ENCODE data around the gene BMPR2.
"Not testable (repeated sequence)": the region's sequence is repeated elsewhere in the genome, so short reads cannot be mapped to it uniquely, and the experiment has no call there.

The BMPR2 gene

GRCh38 chr2:202495230-202495604 lies 119.1 kb downstream of the BMPR2 start:
- Histone ChIP-seq H2AFZ (ENCODE audit: low read length) (no peak overlapping the region), H3K4me3 (ENCODE audit: low read length, poor library complexity, severe bottlenecking) (no peak overlapping the region), H3K4me2 (ENCODE audit: low read depth, low read length, poor library complexity, severe bottlenecking) (no peak overlapping the region), H3K36me3 (ENCODE audit: insufficient read depth, low read length) (no peaks in the 10 kb centered on the region), H3K9me3 (ENCODE audit: insufficient read depth, low read depth, low read length) (no peaks in the 10 kb centered on the region), H3K4me1 (ENCODE audit: insufficient read depth, low read length, poor library complexity, severe bottlenecking) (no peaks in the 10 kb centered on the region), H3F3A (ENCODE audit: low read depth) (no peaks in the 10 kb centered on the region), H3K79me2 (ENCODE audit: insufficient read depth, low read length) (no peaks in the 10 kb centered on the region), H3K9me2 (replicated peaks; ENCODE audit: low read depth, low read length) (no peaks in the 10 kb centered on the region), H3K9ac (ENCODE audit: low read depth, low read length, poor library complexity, severe bottlenecking) (no peak overlapping the region), H3K27me3 (ENCODE audit: insufficient read depth, low read length, poor library complexity, severe bottlenecking) (no peaks in the 10 kb centered on the region), H4K20me1 (ENCODE audit: insufficient read depth, low read length, poor library complexity, severe bottlenecking) (no peaks in the 10 kb centered on the region)
- TF ChIP-seq EZH2phosphoT487 (IDR thresholded peaks at IDR 0.05; ENCODE audit: borderline replicate concordance): no peak
- no peak for TF ChIP-seq CTCF (conservative IDR thresholded peaks at IDR 0.05; ENCODE audit: low read length)

- H3K27me3 ChIP-seq (ENCODE audit: insufficient read depth, low read length, poor library complexity, severe bottlenecking); H3K79me2 ChIP-seq (ENCODE audit: insufficient read depth, low read length); H3F3A ChIP-seq (ENCODE audit: low read depth); H3K9ac ChIP-seq (ENCODE audit: low read depth, low read length, poor library complexity, severe bottlenecking); H3K4me3 ChIP-seq (ENCODE audit: low read length, poor library complexity, severe bottlenecking); H3K9me2 ChIP-seq (replicated peaks; ENCODE audit: low read depth, low read length); H3K4me2 ChIP-seq (ENCODE audit: low read depth, low read length, poor library complexity, severe bottlenecking); H4K20me1 ChIP-seq (ENCODE audit: insufficient read depth, low read length, poor library complexity, severe bottlenecking); H3K9me3 ChIP-seq (ENCODE audit: insufficient read depth, low read depth, low read length); H2AFZ ChIP-seq (ENCODE audit: low read length); H3K4me1 ChIP-seq (ENCODE audit: insufficient read depth, low read length, poor library complexity, severe bottlenecking); H3K36me3 ChIP-seq (ENCODE audit: insufficient read depth, low read length): not testable (repeated sequence)
Observed at GRCh38 chr2:202496835-202497472, 120.8 kb downstream of the BMPR2 start.

- not testable (repeated sequence) for H3K27me3 ChIP-seq (ENCODE audit: insufficient read depth, low read length, poor library complexity, severe bottlenecking); H4K20me1 ChIP-seq (ENCODE audit: insufficient read depth, low read length, poor library complexity, severe bottlenecking); H3K9me2 ChIP-seq (replicated peaks; ENCODE audit: low read depth, low read length); H3K4me2 ChIP-seq (ENCODE audit: low read depth, low read length, poor library complexity, severe bottlenecking); H3K9ac ChIP-seq (ENCODE audit: low read depth, low read length, poor library complexity, severe bottlenecking); H3K4me3 ChIP-seq (ENCODE audit: low read length, poor library complexity, severe bottlenecking); H3K4me1 ChIP-seq (ENCODE audit: insufficient read depth, low read length, poor library complexity, severe bottlenecking); H3K36me3 ChIP-seq (ENCODE audit: insufficient read depth, low read length); H2AFZ ChIP-seq (ENCODE audit: low read length); H3K9me3 ChIP-seq (ENCODE audit: insufficient read depth, low read depth, low read length); H3K79me2 ChIP-seq (ENCODE audit: insufficient read depth, low read length); H3F3A ChIP-seq (ENCODE audit: low read depth)
Observed at GRCh38 chr2:202497473-202497866, 121.3 kb downstream of the BMPR2 start.

- H3K4me1 ChIP-seq (ENCODE audit: insufficient read depth, low read length, poor library complexity, severe bottlenecking); H3K9me2 ChIP-seq (replicated peaks; ENCODE audit: low read depth, low read length); H3K9me3 ChIP-seq (ENCODE audit: insufficient read depth, low read depth, low read length); H3K4me3 ChIP-seq (ENCODE audit: low read length, poor library complexity, severe bottlenecking); H2AFZ ChIP-seq (ENCODE audit: low read length); H3K4me2 ChIP-seq (ENCODE audit: low read depth, low read length, poor library complexity, severe bottlenecking); H3K27me3 ChIP-seq (ENCODE audit: insufficient read depth, low read length, poor library complexity, severe bottlenecking); H3K36me3 ChIP-seq (ENCODE audit: insufficient read depth, low read length); H3K9ac ChIP-seq (ENCODE audit: low read depth, low read length, poor library complexity, severe bottlenecking); H4K20me1 ChIP-seq (ENCODE audit: insufficient read depth, low read length, poor library complexity, severe bottlenecking); H3K79me2 ChIP-seq (ENCODE audit: insufficient read depth, low read length); H3F3A ChIP-seq (ENCODE audit: low read depth): not testable (repeated sequence)
Observed at GRCh38 chr2:202499841-202500240, 123.7 kb downstream of the BMPR2 start.

GRCh38 chr2:202503276-202503675 lies 127.1 kb downstream of the BMPR2 start:
- H3K36me3 ChIP-seq (ENCODE audit: insufficient read depth, low read length); H4K20me1 ChIP-seq (ENCODE audit: insufficient read depth, low read length, poor library complexity, severe bottlenecking); H3K27me3 ChIP-seq (ENCODE audit: insufficient read depth, low read length, poor library complexity, severe bottlenecking); H3F3A ChIP-seq (ENCODE audit: low read depth); H3K9me3 ChIP-seq (ENCODE audit: insufficient read depth, low read depth, low read length); H3K9ac ChIP-seq (ENCODE audit: low read depth, low read length, poor library complexity, severe bottlenecking); H3K4me1 ChIP-seq (ENCODE audit: insufficient read depth, low read length, poor library complexity, severe bottlenecking); H3K4me3 ChIP-seq (ENCODE audit: low read length, poor library complexity, severe bottlenecking); H3K79me2 ChIP-seq (ENCODE audit: insufficient read depth, low read length); H3K9me2 ChIP-seq (replicated peaks; ENCODE audit: low read depth, low read length); H3K4me2 ChIP-seq (ENCODE audit: low read depth, low read length, poor library complexity, severe bottlenecking); H2AFZ ChIP-seq (ENCODE audit: low read length): not testable (repeated sequence)

Measured in Loucy (cell line).